ENCODE measurements around the gene ANKRD2. TPM values are rescaled to one million over a fixed set of nuclear protein-coding genes. Genes with fewer than 3 reads are reported as not detected.

Gene ANKRD2
- total and polyA plus RNA-seq, 7 donors: 254 to 5,473 (median 2,026) TPM

DNA sequence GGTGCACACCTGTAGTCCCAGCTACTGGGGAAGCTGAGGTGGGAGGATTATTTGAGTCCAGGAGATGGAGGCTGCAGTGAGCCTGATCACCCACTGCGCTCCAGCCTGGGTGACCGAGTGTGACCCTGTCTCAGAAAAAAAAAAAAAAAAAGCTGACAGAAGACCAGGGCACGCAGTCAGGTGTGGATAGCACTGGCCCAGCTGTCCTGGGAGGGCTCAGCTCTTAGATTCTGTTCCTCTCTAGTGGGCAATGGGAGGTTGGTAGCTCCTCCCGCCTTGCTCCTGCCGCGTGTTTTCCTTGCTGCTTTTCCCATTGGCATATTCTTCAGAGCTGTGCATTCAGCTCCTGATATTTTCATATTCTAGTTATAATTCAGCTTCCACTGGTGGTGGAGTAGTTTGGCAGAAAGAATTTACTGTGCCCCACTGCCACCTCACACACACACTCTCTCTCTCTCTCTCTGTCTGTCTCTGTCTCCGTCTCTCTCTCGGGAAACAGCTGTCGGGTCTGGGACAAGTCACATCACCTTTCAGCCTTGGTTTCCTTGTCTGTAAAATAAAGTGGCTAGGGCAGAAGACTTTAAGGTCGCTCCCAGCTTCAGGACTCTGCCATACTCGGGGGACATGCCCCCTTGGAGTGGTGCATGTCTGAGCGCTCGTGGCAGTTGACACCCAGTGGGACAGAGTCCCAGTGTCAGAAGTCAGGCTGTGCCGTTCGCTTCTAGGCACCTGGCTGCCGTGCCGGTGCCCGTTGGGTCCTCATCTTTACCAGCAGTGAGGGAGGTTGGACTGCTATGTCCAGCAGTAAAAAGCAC lies 25.9 kb upstream of the ANKRD2 start:
- no peaks in the 10 kb centered on the region for H3K36me3 ChIP-seq (ENCODE audit: insufficient read depth in 1 of 2, low read depth in 1 of 2)
- DNase-seq: no peak
- TF ChIP-seq, protein P1, sequence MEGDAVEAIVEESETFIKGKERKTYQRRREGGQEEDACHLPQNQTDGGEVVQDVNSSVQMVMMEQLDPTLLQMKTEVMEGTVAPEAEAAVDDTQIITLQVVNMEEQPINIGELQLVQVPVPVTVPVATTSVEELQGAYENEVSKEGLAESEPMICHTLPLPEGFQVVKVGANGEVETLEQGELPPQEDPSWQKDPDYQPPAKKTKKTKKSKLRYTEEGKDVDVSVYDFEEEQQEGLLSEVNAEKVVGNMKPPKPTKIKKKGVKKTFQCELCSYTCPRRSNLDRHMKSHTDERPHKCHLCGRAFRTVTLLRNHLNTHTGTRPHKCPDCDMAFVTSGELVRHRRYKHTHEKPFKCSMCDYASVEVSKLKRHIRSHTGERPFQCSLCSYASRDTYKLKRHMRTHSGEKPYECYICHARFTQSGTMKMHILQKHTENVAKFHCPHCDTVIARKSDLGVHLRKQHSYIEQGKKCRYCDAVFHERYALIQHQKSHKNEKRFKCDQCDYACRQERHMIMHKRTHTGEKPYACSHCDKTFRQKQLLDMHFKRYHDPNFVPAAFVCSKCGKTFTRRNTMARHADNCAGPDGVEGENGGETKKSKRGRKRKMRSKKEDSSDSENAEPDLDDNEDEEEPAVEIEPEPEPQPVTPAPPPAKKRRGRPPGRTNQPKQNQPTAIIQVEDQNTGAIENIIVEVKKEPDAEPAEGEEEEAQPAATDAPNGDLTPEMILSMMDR (IDR thresholded peaks at IDR 0.05): no peak
- no peaks in the 10 kb centered on the region for H3K27me3 ChIP-seq (ENCODE audit: insufficient read depth in 3 of 3, low read length in 2 of 3)
- H3K27ac ChIP-seq: peak overlapping the region; percentile 56
- H3K4me1 ChIP-seq: peaks cover 72% of the 10 kb centered on the region
- 30 to 49% (median 31%) methylated on average over 18 of the region's 18 CpGs for WGBS, 3 donors
- no peaks in the 10 kb centered on the region for H3K9me3 ChIP-seq
- ATAC-seq: peak in 1 of 4 donors; percentile 10
- H3K4me3 ChIP-seq: peak overlapping the region; percentile 9
- intact Hi-C loops (cut with DNase I): no loop called here

DNA sequence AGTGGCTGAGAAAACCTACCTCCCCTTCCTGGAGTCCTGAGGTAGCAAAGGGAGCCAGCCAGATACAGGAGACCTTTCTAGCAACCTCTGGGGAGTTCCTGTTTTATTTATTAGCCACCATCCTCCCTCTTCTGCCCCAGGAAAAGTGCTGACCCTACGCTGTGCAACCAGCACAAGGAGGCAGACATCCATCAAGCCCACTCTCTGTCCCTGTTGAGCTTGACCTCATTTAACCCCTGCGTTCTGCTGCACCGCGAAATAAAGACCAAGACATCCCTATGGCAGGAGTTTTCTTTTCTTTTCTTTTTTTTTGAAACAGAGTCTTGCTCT lies 25.3 kb upstream of the ANKRD2 start:
- TF ChIP-seq, protein P1 (IDR thresholded peaks at IDR 0.05): no peak
- H3K4me3 ChIP-seq: peak overlapping the region; percentile 9
- H3K36me3 ChIP-seq (ENCODE audit: insufficient read depth in 1 of 2, low read depth in 1 of 2): no peaks in the 10 kb centered on the region
- H3K9me3 ChIP-seq: no peaks in the 10 kb centered on the region
- no peaks in the 10 kb centered on the region for H3K27me3 ChIP-seq (ENCODE audit: insufficient read depth in 3 of 3, low read length in 2 of 3)
- no peak for DNase-seq
- intact Hi-C loops (cut with DNase I): no loop called here
- peaks cover 68% of the 10 kb centered on the region for H3K4me1 ChIP-seq
- ATAC-seq: no peak
- WGBS, 3 donors: 33 to 52% (median 35%) methylated on average over 4 of the region's 4 CpGs
- H3K27ac ChIP-seq: peak overlapping the region; percentile 56

DNA sequence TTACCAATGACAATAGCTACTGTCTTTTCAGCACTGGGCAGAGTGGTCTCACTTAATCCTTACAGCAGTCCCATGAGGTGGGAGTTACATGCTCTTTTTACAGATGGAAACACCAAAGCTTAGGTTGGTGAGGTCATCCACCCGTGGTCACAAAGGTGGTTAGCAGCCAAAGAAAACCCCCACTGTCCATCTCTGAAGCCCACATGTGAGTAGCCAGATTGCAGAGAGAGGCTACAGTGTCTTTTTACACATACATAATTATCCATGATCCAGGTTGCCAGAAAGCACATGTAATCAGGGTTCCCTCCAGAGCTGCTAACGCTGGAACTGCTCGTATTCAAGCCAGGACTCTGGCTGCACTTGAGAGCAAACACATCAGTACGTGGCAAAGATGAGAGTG lies 24.6 kb upstream of the ANKRD2 start:
- peak in 1 of 2 donors; percentile 2 for DNase-seq
- WGBS, 3 donors: 28 to 51% (median 40%) methylated on average over 4 of the region's 4 CpGs
- intact Hi-C loops (cut with DNase I): no loop called here

DNA sequence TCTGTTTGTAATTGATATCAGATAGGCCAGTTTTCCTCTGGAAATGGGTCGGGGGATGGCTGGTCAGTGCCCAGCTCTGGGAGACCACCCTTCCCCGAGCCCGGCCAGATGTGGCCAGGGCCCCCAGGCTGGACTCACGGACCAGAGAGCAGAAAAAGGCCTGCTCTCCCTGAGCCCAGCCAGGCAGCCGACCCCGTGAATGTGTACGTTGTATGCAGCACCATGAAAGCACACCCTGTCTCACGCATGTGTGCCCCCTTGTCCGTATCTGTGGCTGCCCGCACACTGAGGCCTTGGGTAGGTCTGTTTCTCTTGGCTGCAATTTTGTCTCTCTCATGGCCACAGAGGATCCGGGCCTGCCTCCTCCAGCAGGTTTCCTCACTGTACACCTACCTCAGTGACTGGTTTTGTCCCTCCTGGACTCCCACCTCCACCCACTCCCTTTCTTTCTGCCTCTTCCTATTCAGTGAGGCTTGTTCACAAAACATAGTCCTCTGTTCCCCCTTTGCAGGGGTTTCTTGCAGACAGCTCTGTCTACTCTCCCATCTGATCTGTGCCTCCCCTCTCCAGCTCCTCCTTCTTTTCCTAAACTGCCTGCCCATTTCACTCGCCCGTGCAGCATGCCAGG lies 23.6 kb upstream of the ANKRD2 start:
- peak in 1 of 2 donors; percentile 6 for DNase-seq
- WGBS, 3 donors: 83 to 90% (median 87%) methylated on average over 13 of the region's 13 CpGs
- intact Hi-C loops (cut with DNase I): no loop called here
- H3K27ac ChIP-seq: peak overlapping the region; percentile 84
- H3K9me3 ChIP-seq: no peaks in the 10 kb centered on the region
- peaks cover 65% of the 10 kb centered on the region for H3K4me1 ChIP-seq
- no peak for ATAC-seq
- H3K27me3 ChIP-seq (ENCODE audit: insufficient read depth in 3 of 3, low read length in 2 of 3): no peaks in the 10 kb centered on the region
- H3K4me3 ChIP-seq: no peak overlapping the region
- no peaks in the 10 kb centered on the region for H3K36me3 ChIP-seq (ENCODE audit: insufficient read depth in 1 of 2, low read depth in 1 of 2)
- TF ChIP-seq, protein P1 (IDR thresholded peaks at IDR 0.05): no peak

More for the DNA sequence above, 24.6 kb upstream of the ANKRD2 start:
- Histone ChIP-seq H3K9me3 (no peaks in the 10 kb centered on the region), H3K36me3 (ENCODE audit: insufficient read depth in 1 of 2, low read depth in 1 of 2) (no peaks in the 10 kb centered on the region), H3K27ac (no peak overlapping the region), H3K27me3 (ENCODE audit: insufficient read depth in 3 of 3, low read length in 2 of 3) (no peaks in the 10 kb centered on the region), H3K4me1 (peaks cover 65% of the 10 kb centered on the region), H3K4me3 (no peak overlapping the region)
- TF ChIP-seq, protein P1 (IDR thresholded peaks at IDR 0.05): no peak
- no peak for ATAC-seq
